ENCODE measurements around the gene SMARCE1.

GRCh38 chr17:40582328-40582901, 65.2 kb downstream of the SMARCE1 start:
- TF ChIP-seq RFX5 (IDR thresholded peaks at IDR 0.05; ENCODE audit: low read depth, low read length), result no peak
- no peak for TF ChIP-seq POLR2A (IDR thresholded peaks at IDR 0.05; ENCODE audit: low read depth, low read length)
- no peak for TF ChIP-seq FOS (IDR thresholded peaks at IDR 0.05; ENCODE audit: low read depth, low read length)
- TF ChIP-seq CTCF (conservative IDR thresholded peaks at IDR 0.05; ENCODE audit: low read depth, low read length), result no peak
- TF ChIP-seq RAD21 (IDR thresholded peaks at IDR 0.05; ENCODE audit: low read length), result no peak
- TF ChIP-seq MXI1 (IDR thresholded peaks at IDR 0.05; ENCODE audit: borderline replicate concordance, low read depth, low read length), result no peak
- no peak for TF ChIP-seq CEBPB (IDR thresholded peaks at IDR 0.05; ENCODE audit: low read depth, low read length)
- no peak for TF ChIP-seq MAZ (IDR thresholded peaks at IDR 0.05; ENCODE audit: borderline replicate concordance, low read depth, low read length)
- no peak for TF ChIP-seq USF2 (IDR thresholded peaks at IDR 0.05; ENCODE audit: low read depth, low read length)
- no peak for TF ChIP-seq SMC3 (IDR thresholded peaks at IDR 0.05; ENCODE audit: low read depth, low read length)

All from IMR-90 (cell line).